ENCODE results near the gene MYBBP1A. TPM values are rescaled to one million over a fixed set of nuclear protein-coding genes. Genes with fewer than 3 reads are reported as not detected.

The MYBBP1A gene
- total and polyA plus RNA-seq, 4 donors, result 12.2 to 23.3 (median 20.0) TPM

DNA sequence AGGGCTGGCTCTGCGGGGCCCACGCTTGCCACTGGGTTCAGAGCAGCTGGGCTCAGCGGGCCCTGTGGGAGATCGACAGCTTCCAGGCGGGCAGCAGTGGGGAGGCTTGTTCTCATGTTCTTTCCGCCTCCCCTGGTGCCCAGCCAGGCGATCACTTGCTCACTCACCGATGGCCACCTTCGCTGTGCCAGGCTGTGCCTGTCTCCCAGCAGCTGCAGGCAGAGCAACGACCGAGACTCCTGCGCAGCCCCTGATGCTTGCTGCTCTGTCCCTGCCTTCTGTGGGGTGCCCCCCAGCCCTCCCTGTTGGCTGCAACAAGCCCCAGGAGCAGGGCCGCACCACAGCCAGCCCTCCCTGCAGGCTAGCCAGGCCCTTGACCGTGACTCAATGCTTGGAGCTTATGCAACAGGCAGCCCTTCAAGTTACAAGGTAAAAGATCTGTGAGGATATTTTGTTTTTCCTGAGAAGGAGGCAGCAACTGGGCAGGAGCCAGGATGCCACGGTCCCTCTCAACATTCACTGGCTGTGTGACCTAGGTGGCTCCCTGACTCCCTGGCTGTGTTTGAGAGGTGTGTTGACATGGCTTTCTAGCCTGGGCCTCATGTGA is 66.1 kb downstream of the MYBBP1A start:
- DNase-seq (ENCODE audit: low spot score), result no peak
- WGBS, result 96% methylated on average over 15 of the region's 15 CpGs

More for the DNA sequence above, 66.1 kb downstream of the MYBBP1A start:
- H3K4me1 ChIP-seq (ENCODE audit: control insufficient read depth in 4 of 4, insufficient read depth in 4 of 4, low read length in 3 of 4), result peaks cover 0 to 5% (median 0%) of the 10 kb centered on the region in 4 donors
- H3K4me3 ChIP-seq (ENCODE audit: low read depth in 1 of 3, low read length in 3 of 3), result no peak overlapping the region
- no peaks in the 10 kb centered on the region for H3K27me3 ChIP-seq (ENCODE audit: control insufficient read depth in 4 of 4, insufficient read depth in 4 of 4, low read length in 3 of 4)
- no peaks in the 10 kb centered on the region for H3K9me3 ChIP-seq (ENCODE audit: control insufficient read depth in 4 of 4, low read length in 3 of 4)
- TF ChIP-seq, protein P1, sequence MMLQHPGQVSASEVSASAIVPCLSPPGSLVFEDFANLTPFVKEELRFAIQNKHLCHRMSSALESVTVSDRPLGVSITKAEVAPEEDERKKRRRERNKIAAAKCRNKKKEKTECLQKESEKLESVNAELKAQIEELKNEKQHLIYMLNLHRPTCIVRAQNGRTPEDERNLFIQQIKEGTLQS (IDR thresholded peaks at IDR 0.05), result no peak
- TF ChIP-seq HNF4G (IDR thresholded peaks at IDR 0.05) (no peak), HNF4A (conservative IDR thresholded peaks at IDR 0.05) (no peak), TAF1 (conservative IDR thresholded peaks at IDR 0.05) (no peak), NR2F2 (IDR thresholded peaks at IDR 0.05) (no peak), EGR1 (IDR thresholded peaks at IDR 0.05; ENCODE audit: low read depth in 2 of 2) (no peak), RXRA (IDR thresholded peaks at IDR 0.05) (no peak), FOXA2 (IDR thresholded peaks at IDR 0.05) (no peak), JUND (IDR thresholded peaks at IDR 0.05) (no peak), SP1 (IDR thresholded peaks at IDR 0.05) (no peak), RAD21 (IDR thresholded peaks at IDR 0.05) (no peak), GABPA (IDR thresholded peaks at IDR 0.05 in 1 of 2, conservative IDR thresholded peaks at IDR 0.05 in 1 of 2) (no peak), FOXA1 (IDR thresholded peaks at IDR 0.05) (no peak), YY1 (IDR thresholded peaks at IDR 0.05) (no peak)
- TF ChIP-seq, protein P2, sequence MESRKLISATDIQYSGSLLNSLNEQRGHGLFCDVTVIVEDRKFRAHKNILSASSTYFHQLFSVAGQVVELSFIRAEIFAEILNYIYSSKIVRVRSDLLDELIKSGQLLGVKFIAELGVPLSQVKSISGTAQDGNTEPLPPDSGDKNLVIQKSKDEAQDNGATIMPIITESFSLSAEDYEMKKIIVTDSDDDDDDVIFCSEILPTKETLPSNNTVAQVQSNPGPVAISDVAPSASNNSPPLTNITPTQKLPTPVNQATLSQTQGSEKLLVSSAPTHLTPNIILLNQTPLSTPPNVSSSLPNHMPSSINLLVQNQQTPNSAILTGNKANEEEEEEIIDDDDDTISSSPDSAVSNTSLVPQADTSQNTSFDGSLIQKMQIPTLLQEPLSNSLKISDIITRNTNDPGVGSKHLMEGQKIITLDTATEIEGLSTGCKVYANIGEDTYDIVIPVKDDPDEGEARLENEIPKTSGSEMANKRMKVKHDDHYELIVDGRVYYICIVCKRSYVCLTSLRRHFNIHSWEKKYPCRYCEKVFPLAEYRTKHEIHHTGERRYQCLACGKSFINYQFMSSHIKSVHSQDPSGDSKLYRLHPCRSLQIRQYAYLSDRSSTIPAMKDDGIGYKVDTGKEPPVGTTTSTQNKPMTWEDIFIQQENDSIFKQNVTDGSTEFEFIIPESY (IDR thresholded peaks at IDR 0.05), result no peak
- TF ChIP-seq, protein P3, sequence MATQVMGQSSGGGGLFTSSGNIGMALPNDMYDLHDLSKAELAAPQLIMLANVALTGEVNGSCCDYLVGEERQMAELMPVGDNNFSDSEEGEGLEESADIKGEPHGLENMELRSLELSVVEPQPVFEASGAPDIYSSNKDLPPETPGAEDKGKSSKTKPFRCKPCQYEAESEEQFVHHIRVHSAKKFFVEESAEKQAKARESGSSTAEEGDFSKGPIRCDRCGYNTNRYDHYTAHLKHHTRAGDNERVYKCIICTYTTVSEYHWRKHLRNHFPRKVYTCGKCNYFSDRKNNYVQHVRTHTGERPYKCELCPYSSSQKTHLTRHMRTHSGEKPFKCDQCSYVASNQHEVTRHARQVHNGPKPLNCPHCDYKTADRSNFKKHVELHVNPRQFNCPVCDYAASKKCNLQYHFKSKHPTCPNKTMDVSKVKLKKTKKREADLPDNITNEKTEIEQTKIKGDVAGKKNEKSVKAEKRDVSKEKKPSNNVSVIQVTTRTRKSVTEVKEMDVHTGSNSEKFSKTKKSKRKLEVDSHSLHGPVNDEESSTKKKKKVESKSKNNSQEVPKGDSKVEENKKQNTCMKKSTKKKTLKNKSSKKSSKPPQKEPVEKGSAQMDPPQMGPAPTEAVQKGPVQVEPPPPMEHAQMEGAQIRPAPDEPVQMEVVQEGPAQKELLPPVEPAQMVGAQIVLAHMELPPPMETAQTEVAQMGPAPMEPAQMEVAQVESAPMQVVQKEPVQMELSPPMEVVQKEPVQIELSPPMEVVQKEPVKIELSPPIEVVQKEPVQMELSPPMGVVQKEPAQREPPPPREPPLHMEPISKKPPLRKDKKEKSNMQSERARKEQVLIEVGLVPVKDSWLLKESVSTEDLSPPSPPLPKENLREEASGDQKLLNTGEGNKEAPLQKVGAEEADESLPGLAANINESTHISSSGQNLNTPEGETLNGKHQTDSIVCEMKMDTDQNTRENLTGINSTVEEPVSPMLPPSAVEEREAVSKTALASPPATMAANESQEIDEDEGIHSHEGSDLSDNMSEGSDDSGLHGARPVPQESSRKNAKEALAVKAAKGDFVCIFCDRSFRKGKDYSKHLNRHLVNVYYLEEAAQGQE (IDR thresholded peaks at IDR 0.05), result no peak
- TF ChIP-seq, protein P4, sequence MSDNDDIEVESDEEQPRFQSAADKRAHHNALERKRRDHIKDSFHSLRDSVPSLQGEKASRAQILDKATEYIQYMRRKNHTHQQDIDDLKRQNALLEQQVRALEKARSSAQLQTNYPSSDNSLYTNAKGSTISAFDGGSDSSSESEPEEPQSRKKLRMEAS (IDR thresholded peaks at IDR 0.05), result no peak
- TF ChIP-seq, protein P5, sequence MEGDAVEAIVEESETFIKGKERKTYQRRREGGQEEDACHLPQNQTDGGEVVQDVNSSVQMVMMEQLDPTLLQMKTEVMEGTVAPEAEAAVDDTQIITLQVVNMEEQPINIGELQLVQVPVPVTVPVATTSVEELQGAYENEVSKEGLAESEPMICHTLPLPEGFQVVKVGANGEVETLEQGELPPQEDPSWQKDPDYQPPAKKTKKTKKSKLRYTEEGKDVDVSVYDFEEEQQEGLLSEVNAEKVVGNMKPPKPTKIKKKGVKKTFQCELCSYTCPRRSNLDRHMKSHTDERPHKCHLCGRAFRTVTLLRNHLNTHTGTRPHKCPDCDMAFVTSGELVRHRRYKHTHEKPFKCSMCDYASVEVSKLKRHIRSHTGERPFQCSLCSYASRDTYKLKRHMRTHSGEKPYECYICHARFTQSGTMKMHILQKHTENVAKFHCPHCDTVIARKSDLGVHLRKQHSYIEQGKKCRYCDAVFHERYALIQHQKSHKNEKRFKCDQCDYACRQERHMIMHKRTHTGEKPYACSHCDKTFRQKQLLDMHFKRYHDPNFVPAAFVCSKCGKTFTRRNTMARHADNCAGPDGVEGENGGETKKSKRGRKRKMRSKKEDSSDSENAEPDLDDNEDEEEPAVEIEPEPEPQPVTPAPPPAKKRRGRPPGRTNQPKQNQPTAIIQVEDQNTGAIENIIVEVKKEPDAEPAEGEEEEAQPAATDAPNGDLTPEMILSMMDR (IDR thresholded peaks at IDR 0.05; ENCODE audit: low read depth, low read length, missing input control), result no peak
- peaks cover 0 to 14% (median 0%) of the 10 kb centered on the region in 4 donors for H3K36me3 ChIP-seq (ENCODE audit: control insufficient read depth in 4 of 4, insufficient read depth in 3 of 4, low read depth in 1 of 4, low read length in 3 of 4)
- H3K9ac ChIP-seq (ENCODE audit: low read depth in 1 of 2, low read length in 2 of 2), result no peak overlapping the region
- no peak overlapping the region for H3K27ac ChIP-seq (ENCODE audit: low read depth in 1 of 2, low read length in 2 of 2)

Other genes starting within 250 kb of the MYBBP1A start
- 10 to 100 TPM; 22.2 to 25.3 TPM for gene UBE2G1, start 188.7 kb downstream of the MYBBP1A start, total RNA-seq
- gene UBE2G1, start 188.7 kb downstream of the MYBBP1A start, polyA plus RNA-seq, result 10 to 100 TPM; 19.9 to 20.4 TPM
- 1 to 10 TPM in 1 of 2 donors, under 1 TPM in 1; 0.17 to 2.3 TPM for gene SPNS3, start 121.4 kb downstream of the MYBBP1A start, total RNA-seq
- under 1 TPM; 0.16 to 0.32 TPM for gene SPNS3, start 121.4 kb downstream of the MYBBP1A start, polyA plus RNA-seq
- 1 to 10 TPM; 4.9 to 9.0 TPM for gene SPNS2, start 56.5 kb downstream of the MYBBP1A start, total RNA-seq
- gene SPNS2, start 56.5 kb downstream of the MYBBP1A start, polyA plus RNA-seq, result 1 to 10 TPM; 4.0 to 5.6 TPM
- 1 to 10 TPM in 1 of 2 donors, under 1 TPM in 1; 0.19 to 1.1 TPM for gene GGT6, start 5.2 kb upstream of the MYBBP1A start, total RNA-seq
- under 1 TPM; 0.43 to 0.64 TPM for gene GGT6, start 5.2 kb upstream of the MYBBP1A start, polyA plus RNA-seq
- gene SMTNL2, start 29.1 kb upstream of the MYBBP1A start, total RNA-seq, result not detected
- under 1 TPM; 0.13 to 0.29 TPM for gene SMTNL2, start 29.1 kb upstream of the MYBBP1A start, polyA plus RNA-seq
- 1 to 10 TPM in 1 of 2 donors, not detected in 1; 1.7 TPM for gene ALOX15, start 86.3 kb upstream of the MYBBP1A start, total RNA-seq
- gene ALOX15, start 86.3 kb upstream of the MYBBP1A start, polyA plus RNA-seq, result under 1 TPM in 1 of 2 donors, not detected in 1; 0.03 TPM
- 10 to 100 TPM; 14.2 to 14.8 TPM for gene PELP1, start 148.8 kb upstream of the MYBBP1A start, total RNA-seq
- 10 to 100 TPM in 1 of 2 donors, 1 to 10 TPM in 1; 5.1 to 12.8 TPM for gene PELP1, start 148.8 kb upstream of the MYBBP1A start, polyA plus RNA-seq
- gene ARRB2, start 155.2 kb upstream of the MYBBP1A start, total RNA-seq, result 10 to 100 TPM; 11.8 to 14.1 TPM
- 10 to 100 TPM; 13.7 to 16.5 TPM for gene ARRB2, start 155.2 kb upstream of the MYBBP1A start, polyA plus RNA-seq
- 10 to 100 TPM; 11.2 to 11.5 TPM for gene MED11, start 176.0 kb upstream of the MYBBP1A start, total RNA-seq
- gene MED11, start 176.0 kb upstream of the MYBBP1A start, polyA plus RNA-seq, result 10 to 100 TPM; 15.9 to 35.6 TPM
- gene ZMYND15, start 184.4 kb upstream of the MYBBP1A start, total RNA-seq, result under 1 TPM; 0.47 to 0.67 TPM
- 1 to 10 TPM in 1 of 2 donors, under 1 TPM in 1; 0.75 to 2.4 TPM for gene ZMYND15, start 184.4 kb upstream of the MYBBP1A start, polyA plus RNA-seq
- gene CXCL16, start 184.5 kb upstream of the MYBBP1A start, total RNA-seq, result 10 to 100 TPM; 10.7 to 15.3 TPM
- gene CXCL16, start 184.5 kb upstream of the MYBBP1A start, polyA plus RNA-seq, result 10 to 100 TPM; 16.9 to 41.1 TPM
- gene TM4SF5, start 216.5 kb upstream of the MYBBP1A start, total RNA-seq, result 10 to 100 TPM; 20.1 to 32.5 TPM
- 100 to 1,000 TPM; 198 to 309 TPM for gene TM4SF5, start 216.5 kb upstream of the MYBBP1A start, polyA plus RNA-seq
- 1 to 10 TPM; 1.7 to 1.8 TPM for gene VMO1, start 231.0 kb upstream of the MYBBP1A start, total RNA-seq
- gene VMO1, start 231.0 kb upstream of the MYBBP1A start, polyA plus RNA-seq, result 1 to 10 TPM; 5.9 to 9.1 TPM
- gene GLTPD2, start 233.6 kb upstream of the MYBBP1A start, total RNA-seq, result 10 to 100 TPM; 15.1 to 34.5 TPM
- gene GLTPD2, start 233.6 kb upstream of the MYBBP1A start, polyA plus RNA-seq, result 10 to 100 TPM; 16.9 to 63.2 TPM
- gene PSMB6, start 240.8 kb upstream of the MYBBP1A start, total RNA-seq, result 10 to 100 TPM; 64.7 to 95.5 TPM
- 100 to 1,000 TPM; 155 to 219 TPM for gene PSMB6, start 240.8 kb upstream of the MYBBP1A start, polyA plus RNA-seq

All from liver (tissue), 9 donors.